T follicular helper cell (primary cell): Measurements from ENCODE around the gene CSMD2.

Experiments used
- DNase-seq: peaks from one replicate; pipeline ENCODE4 v3.0.0-alpha.2; 2020; ENCODE audit warnings: low read depth

Gene CSMD2

DNA sequence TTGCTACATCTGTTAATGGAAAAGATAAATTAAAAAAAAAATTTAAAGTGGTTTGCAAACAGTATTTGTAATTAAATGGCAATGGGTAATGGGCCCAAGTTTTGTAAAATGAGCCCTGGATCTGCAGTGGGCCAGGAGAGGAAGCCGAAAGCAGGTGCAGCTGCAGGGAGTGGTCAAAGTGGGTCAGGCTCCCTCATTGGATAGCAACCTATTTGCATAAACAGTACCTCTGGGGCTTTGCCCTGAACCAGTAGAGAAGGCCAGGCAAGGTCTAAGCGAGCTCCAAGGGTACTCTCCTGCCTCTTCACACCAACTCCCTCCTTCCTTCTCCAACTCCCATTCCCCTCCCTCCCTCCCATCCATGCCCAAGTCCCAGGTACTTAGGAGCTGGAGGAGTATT, 162.2 kb downstream of the CSMD2 start:
- DNase-seq, result no peak

DNA sequence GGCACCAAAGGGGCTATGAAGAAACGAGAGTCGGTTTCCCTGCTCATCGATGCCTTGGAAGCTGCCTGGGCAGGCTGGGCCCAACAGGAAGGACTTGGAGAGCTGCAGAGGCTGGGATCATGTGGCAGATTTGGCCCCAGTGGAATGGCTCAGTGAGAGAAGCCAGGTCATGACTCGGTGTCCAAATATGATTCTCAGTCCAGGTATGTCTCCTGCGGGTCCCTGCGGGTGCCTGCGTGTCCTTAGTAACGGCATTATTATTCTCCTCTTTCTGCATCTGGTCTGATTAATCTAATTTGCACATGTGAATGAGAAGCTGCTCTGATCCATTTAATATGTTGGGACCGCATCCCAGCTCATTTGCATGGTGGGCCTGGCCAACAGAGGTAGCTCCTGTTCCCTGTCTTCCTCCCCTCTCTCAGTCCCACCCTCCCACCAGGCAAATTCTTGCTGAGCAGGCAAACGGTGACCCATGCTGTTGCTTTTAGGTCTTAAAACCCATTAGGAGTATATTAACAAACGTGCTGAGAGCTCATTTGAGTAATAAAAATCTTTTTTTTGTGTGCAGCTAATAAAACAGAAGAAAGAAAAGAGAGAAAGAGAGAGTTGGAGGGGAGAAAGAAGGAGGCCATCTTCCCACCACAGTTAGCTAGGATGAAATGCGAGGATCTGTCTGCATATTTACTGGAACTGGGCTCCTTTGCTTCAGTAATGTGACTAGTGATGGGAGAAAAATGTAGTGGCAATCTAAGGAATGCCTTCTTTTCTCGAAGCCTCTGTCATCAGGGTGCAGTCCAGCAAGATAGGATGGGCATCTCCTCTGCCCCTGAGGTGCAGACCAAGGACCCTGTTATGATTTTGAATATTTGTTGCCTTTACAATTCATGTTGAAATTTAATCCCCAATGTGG, 167.6 kb downstream of the CSMD2 start:
- no peak for DNase-seq

DNA sequence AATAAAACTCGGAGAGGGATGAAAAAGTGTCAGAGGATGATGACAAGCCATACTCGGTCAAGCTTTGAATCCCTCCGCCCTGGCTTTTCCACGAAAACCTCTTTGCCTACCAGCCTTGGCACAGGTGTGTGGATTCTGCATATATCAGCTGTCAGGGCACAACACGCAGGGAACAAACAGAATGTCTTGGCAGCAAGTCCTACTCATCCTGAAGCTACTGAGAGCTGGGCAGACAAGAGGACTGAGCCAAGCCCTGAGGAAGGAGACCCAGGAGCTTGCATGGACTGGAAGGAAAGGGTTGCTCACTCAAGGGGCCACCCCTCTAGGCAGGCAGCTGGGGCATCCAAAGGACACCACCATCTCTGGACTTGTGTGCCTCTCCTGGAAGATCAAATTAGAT, 168.7 kb downstream of the CSMD2 start:
- DNase-seq, result no peak

DNA sequence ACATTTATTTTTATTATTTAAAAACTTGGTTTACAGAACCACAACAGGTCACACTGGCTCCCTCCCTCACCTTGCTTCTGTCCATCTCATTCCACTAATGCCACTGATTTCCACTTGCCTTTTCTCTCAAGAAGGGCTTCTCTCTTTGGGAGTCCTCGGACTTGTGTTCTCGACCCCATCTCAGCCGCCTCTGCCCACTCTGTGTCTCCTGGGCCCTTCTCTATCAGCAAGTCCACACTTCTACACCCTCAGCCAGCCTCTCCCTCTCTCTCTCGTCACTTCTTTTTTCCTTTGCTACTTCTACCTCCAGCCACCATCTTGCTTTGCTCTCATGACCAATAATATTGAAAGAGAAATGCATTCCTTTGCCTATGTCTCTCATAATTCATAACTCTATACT, 171.7 kb downstream of the CSMD2 start:
- no peak for DNase-seq

DNA sequence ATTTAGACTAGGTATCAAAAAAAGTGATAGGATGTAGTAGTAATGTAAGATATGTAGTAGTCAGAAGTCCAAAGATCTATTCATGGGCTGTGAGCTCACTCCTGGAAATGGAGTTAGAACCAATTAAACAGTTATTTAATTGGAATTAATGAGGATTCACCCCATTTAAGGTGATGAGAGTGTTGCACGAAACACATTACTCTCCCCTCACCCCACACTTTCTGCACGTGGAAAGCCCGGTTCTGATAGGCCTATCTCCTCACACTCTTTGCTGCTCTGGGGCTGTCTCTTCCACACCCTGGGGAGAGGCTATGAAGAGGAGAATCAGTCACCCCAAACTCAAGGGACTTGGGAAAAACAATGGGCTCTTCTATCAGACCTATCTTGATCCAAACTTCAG, 174.7 kb downstream of the CSMD2 start:
- no peak for DNase-seq

DNA sequence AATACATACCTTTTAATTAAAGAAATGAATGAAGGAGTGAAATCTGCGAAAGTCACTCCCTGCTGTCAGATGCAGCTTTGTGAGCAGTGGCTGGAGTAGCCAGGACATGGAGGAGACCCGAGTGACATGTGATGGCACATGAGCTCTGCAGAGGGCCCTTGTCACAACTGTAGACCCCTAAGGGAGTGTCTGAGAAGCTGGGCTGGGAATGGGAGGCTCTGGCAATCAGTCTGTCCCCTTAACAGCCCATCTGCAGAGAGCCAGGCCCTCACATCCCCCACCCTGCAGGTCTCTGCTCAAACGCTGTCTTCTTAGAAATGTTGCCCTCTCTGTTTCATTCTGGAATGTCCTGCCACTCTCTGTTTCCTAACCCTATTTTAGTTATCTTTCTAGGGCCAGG, 176.9 kb downstream of the CSMD2 start:
- no peak for DNase-seq

DNA sequence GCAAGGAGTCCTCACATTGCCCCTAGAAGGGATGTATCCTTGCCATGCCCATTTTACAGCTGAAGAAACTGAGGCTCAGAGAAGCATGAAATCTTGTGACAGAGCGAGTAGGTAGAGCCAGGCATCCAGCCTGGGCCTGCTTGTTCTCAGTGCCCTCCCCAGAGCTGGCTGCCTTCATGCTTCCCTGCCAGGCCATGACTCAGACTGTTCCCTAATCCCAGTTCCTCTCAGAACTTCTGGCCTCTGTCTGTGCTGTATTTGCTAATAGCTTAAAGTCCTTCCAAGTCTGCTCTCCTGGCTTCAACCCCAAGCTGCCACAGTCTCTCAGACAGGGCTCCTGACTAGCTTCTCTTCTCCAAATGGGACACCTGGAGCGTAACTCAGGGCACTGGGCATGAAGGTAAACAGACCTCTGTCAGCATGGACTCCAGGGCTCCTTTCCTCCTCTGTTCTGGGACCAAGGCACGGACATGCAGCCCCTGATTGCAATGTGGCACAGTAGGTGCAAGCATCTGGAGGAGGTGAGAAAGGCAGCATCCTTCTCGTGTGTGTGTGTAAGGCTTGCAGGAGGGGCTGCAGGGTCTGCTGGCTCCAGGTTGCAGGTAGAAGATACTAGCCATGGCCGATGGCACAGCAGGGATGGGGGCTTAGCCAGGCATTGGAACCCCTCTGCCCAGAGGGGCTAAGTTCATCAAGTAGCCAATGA, 178.5 kb downstream of the CSMD2 start:
- DNase-seq, result no peak

DNA sequence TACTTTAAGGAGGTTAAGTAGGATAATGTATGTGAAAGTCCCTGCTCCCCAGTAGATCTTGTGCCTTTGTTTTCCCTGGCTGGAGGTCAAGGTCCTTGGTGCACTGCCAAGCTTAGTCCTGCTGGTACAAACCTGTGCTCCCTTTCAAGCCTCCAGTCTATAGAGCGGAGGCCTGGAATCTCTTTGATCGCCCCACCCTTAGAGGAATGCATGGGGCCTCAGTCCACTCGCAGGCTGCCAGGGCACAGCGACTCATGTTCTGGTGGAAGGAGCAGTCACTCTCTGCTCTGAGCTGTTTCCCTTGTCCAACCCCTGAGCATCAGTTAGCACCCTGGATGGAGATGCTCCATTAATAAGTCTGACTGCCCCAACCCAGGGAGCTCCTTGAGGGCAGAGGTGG, 179.4 kb downstream of the CSMD2 start:
- DNase-seq, result no peak

DNA sequence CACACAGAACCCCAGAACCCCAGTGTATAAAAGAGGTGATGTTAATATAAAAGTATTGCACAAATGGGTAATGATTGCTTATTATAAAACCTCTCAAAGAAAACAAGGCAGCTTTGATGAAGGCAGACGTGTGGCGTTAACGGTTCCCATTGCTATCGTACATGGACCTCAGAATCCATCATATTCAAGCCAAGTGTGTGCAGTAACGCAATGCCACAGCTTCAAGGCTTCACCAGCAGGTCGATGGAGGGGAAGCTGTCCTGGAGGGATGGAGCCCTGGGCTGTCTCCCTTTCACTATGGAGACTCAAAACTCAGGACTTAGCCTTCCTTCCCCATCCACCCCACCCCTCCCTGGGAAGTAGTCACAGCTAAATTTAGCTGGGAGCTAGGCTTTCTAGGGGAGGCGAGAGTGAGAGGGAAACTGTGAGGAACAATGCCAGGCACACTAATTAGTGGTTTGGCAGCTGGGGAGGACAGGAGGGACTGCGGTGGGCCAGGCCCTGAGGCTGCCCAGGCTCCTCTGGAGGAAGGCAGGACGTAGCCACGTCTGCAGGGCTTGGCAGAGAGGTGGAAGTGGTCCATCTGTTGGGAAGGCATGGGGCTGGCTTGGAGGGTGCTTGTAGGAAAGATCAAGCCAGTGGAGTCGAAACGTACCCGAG, 180.0 kb downstream of the CSMD2 start:
- no peak for DNase-seq

DNA sequence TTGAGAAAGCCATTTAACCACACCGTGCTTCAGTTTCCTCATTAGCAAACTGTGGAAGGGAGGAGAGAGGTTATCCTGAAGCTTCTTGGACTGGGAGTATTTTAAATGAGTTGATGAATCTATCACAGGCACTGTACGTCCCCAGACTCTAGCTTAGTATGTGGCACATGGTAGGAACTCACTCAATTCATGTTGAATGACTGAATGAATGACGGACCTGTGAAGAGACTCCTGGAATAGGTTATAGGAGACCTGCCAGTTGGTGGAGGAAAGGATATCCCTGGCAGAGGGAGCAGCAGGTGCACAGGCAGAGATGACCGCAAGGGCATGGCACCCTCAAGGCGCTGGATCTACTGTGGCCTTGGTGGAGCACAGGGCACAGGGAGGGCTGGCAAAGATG, 182.6 kb downstream of the CSMD2 start:
- DNase-seq, result no peak

DNA sequence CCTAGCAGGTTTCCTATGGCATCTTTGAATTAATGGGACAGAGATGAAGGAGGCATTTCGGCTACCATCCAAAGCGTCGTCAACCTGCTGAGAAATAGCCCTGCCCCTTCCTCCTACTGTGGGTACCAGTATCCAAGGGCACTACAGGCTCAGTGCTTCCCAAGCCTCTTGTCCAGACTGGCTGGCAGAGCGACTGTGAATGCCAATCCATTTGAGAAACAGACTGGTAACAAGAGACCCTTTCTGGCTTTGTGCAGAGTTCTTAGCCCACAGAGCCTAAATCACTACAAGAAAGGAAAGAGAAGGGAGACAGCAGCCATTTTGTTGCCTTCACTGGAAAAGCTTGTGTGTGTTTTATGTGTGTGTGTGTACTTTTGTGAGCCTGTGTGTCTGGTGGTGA, 185.7 kb downstream of the CSMD2 start:
- no peak for DNase-seq

DNA sequence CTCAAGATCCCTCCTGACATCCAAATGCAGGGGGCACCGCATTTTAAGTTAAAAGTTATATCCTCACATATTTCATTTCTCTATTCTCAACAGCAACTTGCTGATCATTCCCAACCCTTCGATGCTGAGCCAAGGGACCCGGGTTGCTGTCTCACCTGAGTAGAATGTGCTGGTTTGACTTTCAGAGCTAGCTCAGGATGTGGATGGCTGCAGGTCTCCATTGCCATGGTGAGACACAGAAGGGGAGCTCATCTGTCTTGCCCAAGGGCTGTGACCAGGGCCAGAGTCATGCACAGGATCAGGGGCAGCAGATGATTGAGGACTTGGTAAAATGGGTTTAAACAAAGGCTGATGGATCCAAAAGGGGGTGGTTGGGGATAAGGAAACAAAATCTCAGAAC, 189.1 kb downstream of the CSMD2 start:
- DNase-seq, result no peak

DNA sequence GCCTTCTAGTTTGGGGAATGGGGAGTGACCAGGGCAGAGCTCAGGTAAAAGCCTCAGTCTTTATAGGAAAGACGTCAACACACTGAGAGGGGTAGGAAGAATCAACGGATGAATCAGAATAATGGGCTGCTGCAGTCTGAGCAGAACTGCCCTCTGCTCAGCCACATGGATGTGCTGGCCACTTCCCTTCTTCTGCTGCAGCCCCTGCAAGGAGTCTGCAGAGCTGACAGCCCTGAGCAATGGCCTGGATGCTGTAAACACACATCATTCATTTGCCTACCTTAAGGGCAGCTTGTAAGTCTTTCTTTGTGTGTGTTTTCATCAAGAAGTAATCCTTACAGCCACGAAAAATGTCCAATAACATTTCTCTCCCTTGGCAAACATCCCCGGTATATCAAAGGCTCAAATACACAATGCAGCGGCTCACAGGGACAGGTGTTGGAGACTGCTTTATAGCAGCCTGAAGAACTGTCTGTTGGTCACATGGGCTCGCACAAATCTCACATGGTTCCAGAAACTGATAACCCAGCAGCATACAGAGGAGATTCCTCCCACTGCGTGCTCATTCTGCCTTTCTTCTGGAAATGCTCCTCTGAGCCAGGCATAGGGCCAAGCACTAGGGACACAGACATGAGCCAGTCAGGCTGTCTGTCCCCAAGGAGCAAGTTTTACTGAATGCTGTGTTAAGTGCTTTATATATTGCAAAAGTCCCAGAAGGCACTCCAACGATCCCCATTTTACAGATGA, 191.1 kb downstream of the CSMD2 start:
- no peak for DNase-seq

DNA sequence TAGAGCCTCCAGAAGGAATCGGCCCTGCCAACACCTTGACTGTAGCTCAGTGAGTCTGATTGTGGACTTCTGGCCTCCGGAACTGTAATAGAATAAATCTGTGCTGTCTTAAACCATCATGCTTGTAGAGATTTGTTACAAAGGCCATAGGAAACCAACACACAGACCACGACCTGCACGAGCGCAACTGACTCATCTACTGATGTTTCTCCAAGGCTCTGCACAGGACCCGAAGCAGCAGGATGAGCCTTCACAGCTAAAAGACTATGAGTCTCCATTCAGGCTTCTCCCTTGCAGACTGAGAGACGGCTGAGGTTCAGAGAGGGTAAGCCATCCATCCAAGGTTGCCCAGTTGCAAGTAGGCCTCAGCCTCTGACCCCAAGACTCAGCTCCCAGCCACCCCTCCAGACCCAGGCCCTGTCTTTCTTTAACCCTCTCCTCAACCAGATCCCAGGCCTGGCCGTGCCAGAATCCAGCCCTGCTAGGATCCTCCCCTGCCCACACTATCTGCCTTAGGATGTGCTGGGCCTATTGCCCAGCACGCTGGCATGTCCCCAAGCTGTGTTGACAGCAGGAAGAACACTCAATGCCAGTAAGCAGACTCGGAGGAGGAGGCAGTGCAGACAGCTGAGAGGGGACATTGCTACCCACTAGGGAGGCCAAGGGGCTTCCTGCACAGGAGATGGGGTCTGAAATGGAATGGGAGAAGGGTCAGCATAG, 192.2 kb downstream of the CSMD2 start:
- no peak for DNase-seq

DNA sequence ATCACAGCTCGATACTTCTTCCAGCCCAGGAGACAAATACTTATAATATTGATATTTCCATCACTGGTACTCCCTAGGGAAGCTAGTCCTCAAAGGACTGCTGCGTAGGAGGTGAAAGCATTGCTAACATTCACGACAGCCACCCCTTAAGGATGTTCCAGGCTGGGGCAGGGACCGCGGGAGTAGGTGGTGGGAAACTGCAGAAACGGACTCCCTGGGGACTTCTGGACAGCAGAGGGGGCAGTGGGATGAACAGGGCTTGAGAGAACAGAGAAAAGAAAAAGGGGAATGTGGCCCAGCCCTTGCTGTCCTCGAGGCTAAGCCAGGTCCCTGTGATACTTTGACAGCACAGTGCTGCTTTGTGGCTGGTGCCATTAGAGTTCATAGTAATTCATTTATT, 193.1 kb downstream of the CSMD2 start:
- DNase-seq, result no peak

DNA sequence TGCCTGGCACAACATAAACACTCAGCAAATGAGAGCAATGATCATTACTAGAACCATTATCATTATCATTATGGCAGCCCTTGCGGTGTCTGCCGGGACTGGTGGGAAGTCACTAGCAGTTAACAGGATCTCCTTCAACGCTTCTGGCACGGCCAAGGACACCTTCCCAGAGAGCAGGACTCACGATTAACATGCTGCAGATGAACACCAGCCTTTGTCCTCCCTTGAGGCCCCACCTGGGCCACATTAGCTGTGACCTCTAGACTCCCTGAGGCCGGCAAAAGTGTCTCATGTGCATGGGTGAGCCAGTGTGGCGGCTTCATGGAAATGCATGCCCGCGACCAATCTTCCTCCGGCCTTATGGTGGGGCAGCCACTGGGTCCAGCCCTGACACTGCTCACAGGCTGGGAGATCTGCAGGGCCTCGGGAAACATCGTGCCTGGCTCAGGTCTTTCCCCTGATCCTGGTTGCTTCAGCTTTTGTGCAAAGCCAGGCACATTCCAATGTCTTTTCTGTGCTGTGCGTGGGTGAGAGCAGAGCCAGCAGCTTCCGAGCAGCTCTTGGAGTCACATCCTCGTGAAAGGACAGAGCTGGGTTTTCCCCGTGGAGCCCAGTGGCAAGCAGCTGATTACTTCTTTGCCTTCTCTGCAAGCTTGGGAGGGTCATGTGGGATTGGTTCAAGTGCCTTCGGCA, 193.9 kb downstream of the CSMD2 start:
- no peak for DNase-seq

DNA sequence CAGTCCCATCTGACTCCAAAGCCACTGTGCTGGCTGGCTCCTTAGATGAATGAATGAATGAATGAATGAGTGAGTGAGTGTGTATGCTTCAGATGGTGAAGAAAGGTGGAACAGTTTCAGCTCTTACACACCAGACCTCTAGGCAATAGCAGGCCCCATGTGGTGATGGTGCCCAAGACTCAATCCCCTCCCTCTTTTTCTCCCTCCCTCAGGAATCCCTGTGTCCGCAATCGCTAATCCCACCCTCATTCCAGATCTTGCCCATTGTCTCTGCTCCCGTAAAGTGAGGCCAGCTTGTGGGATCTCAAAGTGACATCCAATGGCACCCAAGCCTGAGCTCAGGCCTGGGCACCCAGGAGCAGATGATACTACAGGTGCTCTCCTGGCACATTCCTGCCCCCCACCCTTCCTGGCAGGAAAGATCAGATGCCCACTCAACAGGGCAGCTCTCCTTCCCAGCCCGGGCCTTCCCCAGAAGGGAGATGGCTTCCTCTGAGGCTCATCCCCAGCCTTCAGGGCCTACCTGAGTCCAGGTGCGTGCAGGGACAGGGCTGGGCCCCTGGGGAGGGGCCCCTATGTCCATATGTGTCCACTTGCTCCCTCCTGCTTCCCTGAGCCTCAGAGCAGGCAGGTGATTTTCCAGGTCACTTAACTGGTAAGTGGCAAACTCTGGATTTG, 194.7 kb downstream of the CSMD2 start:
- no peak for DNase-seq

DNA sequence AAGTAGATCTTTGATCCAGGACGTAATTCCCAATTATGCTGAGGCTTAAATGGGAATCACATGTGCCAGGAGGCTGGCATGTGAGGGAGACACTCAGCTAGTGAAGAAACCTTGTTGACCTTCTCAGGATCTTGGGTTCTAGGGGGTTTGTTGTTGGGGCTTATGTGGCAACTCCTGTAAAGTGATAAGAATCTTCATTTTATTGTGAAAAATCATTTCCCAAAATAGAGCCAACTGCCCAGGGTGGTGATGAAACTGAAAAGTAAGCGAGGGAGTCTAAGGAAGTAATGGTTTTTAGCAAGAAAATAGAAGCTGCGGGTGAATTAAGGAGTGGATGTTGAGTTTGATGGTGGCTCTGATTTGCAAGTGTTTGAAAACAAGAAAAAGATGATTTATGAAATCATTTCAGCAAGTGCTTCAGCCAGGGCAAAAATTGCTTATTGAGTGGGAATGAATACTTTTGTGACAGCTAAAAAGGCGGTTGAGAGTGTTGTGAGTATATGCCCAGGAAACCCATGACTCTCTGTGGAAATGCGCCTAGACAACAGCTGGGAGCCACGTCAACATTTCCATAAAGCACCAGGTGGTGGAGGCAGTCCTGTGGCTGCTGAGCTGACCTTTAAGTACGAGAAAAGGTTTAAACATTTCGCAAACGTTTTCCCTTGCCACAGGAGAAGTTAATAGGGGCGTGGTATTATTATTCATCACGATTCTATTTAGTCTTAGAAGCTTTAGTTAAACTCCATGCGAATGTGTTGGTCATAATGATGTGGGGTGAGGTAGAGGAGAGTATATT, 198.5 kb downstream of the CSMD2 start:
- no peak for DNase-seq

DNA sequence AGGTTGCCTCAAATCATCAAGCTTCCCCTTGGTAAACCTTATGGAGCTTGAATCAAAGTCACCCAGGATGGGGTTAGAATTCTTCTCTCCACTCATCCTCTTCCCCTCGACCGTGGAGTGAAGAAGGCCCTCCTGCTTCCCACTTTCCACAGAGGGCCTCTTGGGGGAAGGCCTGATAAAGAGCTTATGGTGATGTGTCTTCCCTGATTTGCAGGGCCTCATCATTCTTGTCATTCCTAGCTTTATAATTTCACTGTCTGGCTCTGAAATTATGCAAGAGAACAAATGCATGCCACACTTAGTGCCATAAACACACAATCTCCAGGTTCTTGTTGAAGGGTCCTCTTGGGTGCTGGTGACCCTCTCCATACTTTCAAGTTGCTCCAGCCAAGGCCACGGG, 199.9 kb downstream of the CSMD2 start:
- DNase-seq, result no peak

DNA sequence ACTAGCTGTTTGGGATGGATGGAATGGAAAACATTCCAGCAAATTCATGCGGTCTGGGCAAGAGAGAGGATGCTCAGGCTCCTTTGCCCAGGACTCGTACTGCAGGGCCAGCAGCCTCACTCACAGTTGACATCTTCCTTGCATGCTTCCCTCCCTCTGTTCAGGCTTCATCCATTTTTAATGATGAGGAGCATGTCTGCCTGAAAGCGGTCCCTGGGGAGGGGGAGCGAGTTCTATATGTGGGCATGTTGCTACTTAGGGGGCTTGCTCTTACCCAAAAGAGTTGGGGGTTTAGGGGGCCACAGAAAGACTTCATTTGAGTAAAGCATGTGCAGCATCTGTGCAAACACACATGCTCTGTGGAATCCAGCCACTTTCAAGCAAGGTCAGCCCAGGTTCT, 203.0 kb downstream of the CSMD2 start:
- no peak for DNase-seq
